GM12878 (cell line): ENCODE data around the gene PLXNC1. TPM values are rescaled to one million over a fixed set of nuclear protein-coding genes. Genes with fewer than 3 reads are reported as not detected.

Source experiments
- ATAC-seq: fragments of 200-7000 bp; cut with Tn5 transposase; 3 replicates; pipeline ENCODE4 v1.9.1; 2020; ENCODE audit warnings: mild to moderate bottlenecking, moderate library complexity
- BruUV-seq: library from RNA; stranded (reverse); fragments of 400-500 nt; replicated peaks from 2 replicates; lab custom pipeline; 2021; lab: Mats Ljungman, UMichigan
- CTCF ChIA-PET: fragments of 300-600 bp; sonication (Branson Sonifier 250); formaldehyde crosslinking; extraction: SDS; loops from one replicate; lab custom pipeline; 2021; ENCODE audit warnings: inconsistent platforms; lab: Yijun Ruan, JAX
- POLR2A ChIA-PET: fragments of 350-600 bp; formaldehyde crosslinking; extraction: SDS; loops from one replicate; lab custom pipeline; 2021; ENCODE audit warnings: inconsistent platforms; lab: Charles Lee
- RAD21 ChIA-PET: fragments of 300-600 bp; sonication (Branson Sonifier 250); formaldehyde crosslinking; loops from one replicate; lab custom pipeline; 2023; ENCODE audit warnings: antibody characterized with exemption; ENCODE audit not compliant: unreplicated experiment; lab: Charles Lee
- SMC1A ChIA-PET: fragments of 300-600 bp; sonication (Branson Sonifier 250); formaldehyde crosslinking; loops from one replicate; lab custom pipeline; 2023; ENCODE audit not compliant: unreplicated experiment, uncharacterized antibody; lab: Charles Lee
- DNase-seq: peaks from one replicate; pipeline ENCODE4 v3.0.0-alpha.2; 2011; ENCODE audit warnings: low read depth, low spot score
- FAIRE-seq: peaks from 3 replicates; lab custom pipeline; 2011; peaks lifted over from hg19 to GRCh38; lab: Jason Lieb, UNC
- H2AFZ ChIP-seq: 2 replicates; pipeline ENCODE4 v1.6.0; 2011; ENCODE audit warnings: low read depth, low read length, control low read depth; ENCODE audit not compliant: control insufficient read depth
- H3K27ac ChIP-seq: 2 replicates; pipeline ENCODE4 v1.5.1; 2011; ENCODE audit warnings: control low read depth; ENCODE audit not compliant: control insufficient read depth, insufficient read depth
- H3K27me3 ChIP-seq, 2 experiments: replicated peaks in 1 of 2; 2 replicates each; pipeline versions ENCODE4 v1.6.0 to v1.6.1; 2011; ENCODE audit warnings: low read length in 1 of 2; ENCODE audit not compliant: control insufficient read depth in 2 of 2, insufficient read depth in 2 of 2
- H3K36me3 ChIP-seq, 2 experiments: 2 replicates each; pipeline ENCODE4 v1.5.1; 2011; ENCODE audit warnings: low read length in 1 of 2; ENCODE audit not compliant: control insufficient read depth in 2 of 2, insufficient read depth in 2 of 2
- H3K4me1 ChIP-seq: 2 replicates; pipeline ENCODE4 v1.6.1; 2011; ENCODE audit warnings: mild to moderate bottlenecking, low read length, moderate library complexity, mixed read lengths; ENCODE audit not compliant: control insufficient read depth, insufficient read depth
- H3K4me2 ChIP-seq: 2 replicates; pipeline ENCODE4 v1.6.0; 2011; ENCODE audit warnings: control low read depth; ENCODE audit not compliant: control insufficient read depth, insufficient read depth
- H3K4me3 ChIP-seq: fragments of 200-600 bp; sonication (generic); 2 replicates; pipeline ENCODE4 v1.5.1; 2016
- H3K79me2 ChIP-seq: 2 replicates; pipeline ENCODE4 v1.6.0; 2011; ENCODE audit warnings: low read length; ENCODE audit not compliant: control insufficient read depth, insufficient read depth
- H3K9ac ChIP-seq: 2 replicates; pipeline ENCODE4 v1.8.0; 2011; ENCODE audit warnings: low read length, control low read depth, mixed read lengths; ENCODE audit not compliant: control insufficient read depth, insufficient read depth
- H3K9me3 ChIP-seq: replicated peaks from 3 replicates; pipeline ENCODE4 v1.5.1; 2011; ENCODE audit warnings: mild to moderate bottlenecking, low read length; ENCODE audit not compliant: control insufficient read depth, insufficient read depth
- H4K20me1 ChIP-seq: 2 replicates; pipeline ENCODE4 v1.6.0; 2011; ENCODE audit not compliant: control insufficient read depth, insufficient read depth
- BCL11A ChIP-seq: IDR thresholded peaks from 2 replicates; pipeline ENCODE4 v1.6.1; 2011; ENCODE audit warnings: low read depth, low read length
- BHLHE40 ChIP-seq, 2 experiments: fragments of 450-650 bp in 1 of 2; IDR thresholded peaks; 2 replicates each; pipeline ENCODE4 v1.6.1; 2011 to 2017; ENCODE audit warnings: low read depth in 2 of 2, borderline replicate concordance in 1 of 2, improper control_type of control experiment in 1 of 2, low read length in 1 of 2, mild to moderate bottlenecking in 1 of 2
- CEBPB ChIP-seq, 2 experiments: fragments of 150-350 bp in 1 of 2; IDR thresholded peaks; 2 replicates each; pipeline ENCODE4 v1.6.1; 2012 to 2014; ENCODE audit warnings: low read depth in 2 of 2, low read length in 2 of 2, borderline replicate concordance in 1 of 2, inconsistent platforms in 1 of 2
- EP300 ChIP-seq, 2 experiments: fragments of 150-350 bp in 1 of 2; IDR thresholded peaks; 2 replicates each; pipeline ENCODE4 v1.6.1; 2011 to 2012; ENCODE audit warnings: low read depth in 2 of 2, low read length in 2 of 2, borderline replicate concordance in 1 of 2, improper control_type of control experiment in 1 of 2, inconsistent platforms in 1 of 2; ENCODE audit not compliant: control insufficient read depth in 1 of 2
- KLF5 ChIP-seq: fragments of 450-650 bp; IDR thresholded peaks from 2 replicates; pipeline ENCODE4 v1.6.1; 2014; ENCODE audit warnings: mild to moderate bottlenecking; ENCODE audit not compliant: partially characterized antibody
- PAX8 ChIP-seq: fragments of 450-650 bp; IDR thresholded peaks from 2 replicates; pipeline ENCODE4 v1.6.1; 2017; ENCODE audit warnings: mild to moderate bottlenecking, moderate library complexity
- RFX5 ChIP-seq: IDR thresholded peaks from 2 replicates; pipeline ENCODE4 v1.6.1; 2011; ENCODE audit warnings: low read depth, low read length, improper control_type of control experiment
- SMC3 ChIP-seq: IDR thresholded peaks from 2 replicates; pipeline ENCODE4 v1.6.1; 2011; ENCODE audit warnings: low read length, improper control_type of control experiment, borderline replicate concordance
- ZNF274 ChIP-seq: IDR thresholded peaks from one replicate; pipeline ENCODE4 v1.8.0; 2011; ENCODE audit not compliant: insufficient read length, insufficient read depth
- whole genome bisulfite sequencing: methylation state at CpG from one replicate; pipeline ENCODE4 v1.1.6; 2016; ENCODE audit warnings: low lambda C conversion rate; ENCODE audit not compliant: insufficient replicate concordance, insufficient coverage; ENCODE audit errors: missing lambda C conversion rate; 5-methylcytosine and 5-hydroxymethylcytosine counted together
- in situ Hi-C: fragments of 300-500 bp; cut with MboI; formaldehyde crosslinking; loops from 9 replicates; pipeline ENCODE4 v1.14.3; 2018; ENCODE audit warnings: mixed read lengths
- intact Hi-C: fragments of 100-400 bp; cut with micrococcal nuclease; formaldehyde crosslinking; loops from one replicate; pipeline ENCODE4 v1.14.2; 2022; ENCODE audit not compliant: unreplicated experiment
- polyA plus RNA-seq, 11 experiments: library from polyadenylated mRNA; depleted of rRNA in 4 of 11; unstranded in 6 of 11; stranded (reverse) in 5 of 11; fragments of >200 nt; fragmentation: Nextera tagmentation in 4 of 11; fragmentation: Illumina TruSeq in 1 of 11; extraction: Ambion mirVana in 4 of 11; extraction: Trizol in 1 of 11; gene quantifications; 1 replicate in 1 of 11; 2 replicates in 10 of 11; pipeline versions ENCODE4 v1.2.1 to v1.2.3, GENCODE V29; 2011 to 2016; ENCODE audit warnings: inconsistent platforms in 2 of 11, missing spikeins in 2 of 11, low read depth in 1 of 11
- total RNA-seq, 4 experiments: library from RNA; depleted of rRNA in 3 of 4; stranded (reverse); fragments of >200 nt in 3 of 4; fragmentation: Illumina TruSeq in 1 of 4; extraction: Trizol in 1 of 4; gene quantifications; 2 replicates each; pipeline versions ENCODE4 v1.2.1 to v1.2.3, GENCODE V29; 2013 to 2021
- TF ChIP-seq, protein P1 (sequence below): fragments of 450-650 bp; formaldehyde crosslinking; IDR thresholded peaks from 2 replicates; pipeline ENCODE4 v1.4.0; 2022; ENCODE audit warnings: mild to moderate bottlenecking, moderate library complexity
- TF ChIP-seq, protein P2 (sequence below), 3 experiments: IDR thresholded peaks in 2 of 3; conservative IDR thresholded peaks in 1 of 3; 2 replicates each; pipeline ENCODE4 v1.5.1; 2011; ENCODE audit warnings: low read depth in 3 of 3, low read length in 3 of 3, mild to moderate bottlenecking in 3 of 3, control low read depth in 2 of 3, moderate library complexity in 2 of 3, inconsistent platforms in 1 of 3, mixed read lengths in 1 of 3; ENCODE audit not compliant: control insufficient read depth in 2 of 3, insufficient read depth in 1 of 3; ENCODE audit errors: extremely low read depth in 1 of 3
- TF ChIP-seq, protein P3 (sequence below): IDR thresholded peaks from 2 replicates; pipeline ENCODE4 v1.6.1; 2012; ENCODE audit warnings: low read depth, low read length, improper control_type of control experiment
- TF ChIP-seq, protein P4 (sequence below): fragments of 450-650 bp; IDR thresholded peaks from 2 replicates; pipeline ENCODE4 v1.6.1; 2017; ENCODE audit warnings: mild to moderate bottlenecking

PLXNC1 gene
- total and polyA plus RNA-seq, 10 of the 15 experiments (the other 5 are each of a cell fraction or from before 2014, with no cell fraction given): 5.2 to 41.2 (median 24.6) TPM

DNA sequence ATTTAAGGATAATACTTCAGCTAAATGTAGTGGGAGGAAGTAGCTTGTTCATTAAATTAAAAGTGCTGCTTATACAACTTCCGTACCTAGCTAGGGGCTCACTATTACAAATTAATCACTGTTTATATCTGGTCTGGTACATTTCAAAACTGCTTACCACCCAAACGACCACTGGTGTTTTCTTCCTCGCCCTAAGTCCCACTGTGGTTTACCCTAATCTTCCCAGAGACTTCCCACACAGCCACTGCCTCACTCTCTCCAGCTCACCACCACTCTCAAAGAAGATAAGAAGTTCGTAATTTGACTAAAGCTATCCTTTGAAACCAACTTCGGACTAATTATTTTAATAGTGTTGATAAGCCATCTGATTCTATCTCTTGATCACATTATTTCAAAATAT lies 62.6 kb downstream of the PLXNC1 start:
- H3K9me3 ChIP-seq: no peaks in the 10 kb centered on the region
- no peak for DNase-seq
- H3K27ac ChIP-seq: no peak overlapping the region
- ATAC-seq: no peak
- H4K20me1 ChIP-seq: no peaks in the 10 kb centered on the region
- 74% methylated on average over 5 of the region's 5 CpGs for WGBS
- H3K9ac ChIP-seq: no peak overlapping the region
- ChIA-PET SMC1A (interaction anchor here (0.6 to 13.0 kb wide), 12 partner anchors 9 to 93 kb away, joined by 3 to 238 read pairs (median 4); partner anchors contain the start of gene PLXNC1), POLR2A (interaction anchor here (0.6 to 1.4 kb wide), 4 partner anchors 10 to 51 kb away, joined by 3 to 8 read pairs (median 5); no protein-coding TSS in a partner anchor), RAD21 (interaction anchor here (0.9 to 5.6 kb wide), 8 partner anchors 10 to 59 kb away, joined by 3 to 40 read pairs (median 4); no protein-coding TSS in a partner anchor), CTCF (interaction anchor here (0.5 to 1.0 kb wide), 4 partner anchors 10 to 33 kb away, joined by 3 to 5 read pairs (median 4); no protein-coding TSS in a partner anchor)
- in situ Hi-C loops (no loop called here), intact Hi-C loops (no loop called here)
- no peak for FAIRE-seq
- peaks cover 29% of the 10 kb centered on the region for H3K4me1 ChIP-seq
- H3K4me3 ChIP-seq: no peak overlapping the region
- peaks cover 4 to 11% of the 10 kb centered on the region in 2 experiments; a peak in 3 of 4 replicates for H3K36me3 ChIP-seq
- H2AFZ ChIP-seq: no peak overlapping the region
- H3K27me3 ChIP-seq: no peaks in the 10 kb centered on the region
- BruUV-seq: no TSS peak
- H3K4me2 ChIP-seq: no peak overlapping the region
- H3K79me2 ChIP-seq: peaks cover 26% of the 10 kb centered on the region
- no peak for TF ChIP-seq PAX8
- TF ChIP-seq, protein P1, sequence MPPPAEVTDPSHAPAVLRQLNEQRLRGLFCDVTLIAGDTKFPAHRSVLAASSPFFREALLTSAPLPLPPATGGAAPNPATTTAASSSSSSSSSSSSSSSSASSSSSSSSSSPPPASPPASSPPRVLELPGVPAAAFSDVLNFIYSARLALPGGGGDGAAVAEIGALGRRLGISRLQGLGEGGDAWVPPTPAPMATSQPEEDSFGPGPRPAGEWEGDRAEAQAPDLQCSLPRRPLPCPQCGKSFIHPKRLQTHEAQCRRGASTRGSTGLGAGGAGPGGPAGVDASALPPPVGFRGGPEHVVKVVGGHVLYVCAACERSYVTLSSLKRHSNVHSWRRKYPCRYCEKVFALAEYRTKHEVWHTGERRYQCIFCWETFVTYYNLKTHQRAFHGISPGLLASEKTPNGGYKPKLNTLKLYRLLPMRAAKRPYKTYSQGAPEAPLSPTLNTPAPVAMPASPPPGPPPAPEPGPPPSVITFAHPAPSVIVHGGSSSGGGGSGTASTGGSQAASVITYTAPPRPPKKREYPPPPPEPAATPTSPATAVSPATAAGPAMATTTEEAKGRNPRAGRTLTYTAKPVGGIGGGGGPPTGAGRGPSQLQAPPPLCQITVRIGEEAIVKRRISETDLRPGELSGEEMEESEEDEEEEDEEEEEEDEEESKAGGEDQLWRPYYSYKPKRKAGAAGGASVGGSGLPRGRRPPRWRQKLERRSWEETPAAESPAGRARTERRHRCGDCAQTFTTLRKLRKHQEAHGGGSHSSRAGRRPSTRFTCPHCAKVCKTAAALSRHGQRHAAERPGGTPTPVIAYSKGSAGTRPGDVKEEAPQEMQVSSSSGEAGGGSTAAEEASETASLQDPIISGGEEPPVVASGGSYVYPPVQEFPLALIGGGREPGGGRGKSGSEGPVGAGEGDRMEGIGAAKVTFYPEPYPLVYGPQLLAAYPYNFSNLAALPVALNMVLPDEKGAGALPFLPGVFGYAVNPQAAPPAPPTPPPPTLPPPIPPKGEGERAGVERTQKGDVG: no peak
- TF ChIP-seq RFX5: no peak
- no peak for TF ChIP-seq BCL11A
- TF ChIP-seq SMC3: no peak
- no peak for TF ChIP-seq CEBPB (IDR thresholded peaks at IDR 0.05; ENCODE audit: borderline replicate concordance in 1 of 2, low read depth in 2 of 2, low read length in 2 of 2)
- no peak for TF ChIP-seq BHLHE40 (IDR thresholded peaks at IDR 0.05; ENCODE audit: borderline replicate concordance in 1 of 2, low read depth in 2 of 2, low read length in 1 of 2)
- no peak for TF ChIP-seq ZNF274
- TF ChIP-seq, protein P2, sequence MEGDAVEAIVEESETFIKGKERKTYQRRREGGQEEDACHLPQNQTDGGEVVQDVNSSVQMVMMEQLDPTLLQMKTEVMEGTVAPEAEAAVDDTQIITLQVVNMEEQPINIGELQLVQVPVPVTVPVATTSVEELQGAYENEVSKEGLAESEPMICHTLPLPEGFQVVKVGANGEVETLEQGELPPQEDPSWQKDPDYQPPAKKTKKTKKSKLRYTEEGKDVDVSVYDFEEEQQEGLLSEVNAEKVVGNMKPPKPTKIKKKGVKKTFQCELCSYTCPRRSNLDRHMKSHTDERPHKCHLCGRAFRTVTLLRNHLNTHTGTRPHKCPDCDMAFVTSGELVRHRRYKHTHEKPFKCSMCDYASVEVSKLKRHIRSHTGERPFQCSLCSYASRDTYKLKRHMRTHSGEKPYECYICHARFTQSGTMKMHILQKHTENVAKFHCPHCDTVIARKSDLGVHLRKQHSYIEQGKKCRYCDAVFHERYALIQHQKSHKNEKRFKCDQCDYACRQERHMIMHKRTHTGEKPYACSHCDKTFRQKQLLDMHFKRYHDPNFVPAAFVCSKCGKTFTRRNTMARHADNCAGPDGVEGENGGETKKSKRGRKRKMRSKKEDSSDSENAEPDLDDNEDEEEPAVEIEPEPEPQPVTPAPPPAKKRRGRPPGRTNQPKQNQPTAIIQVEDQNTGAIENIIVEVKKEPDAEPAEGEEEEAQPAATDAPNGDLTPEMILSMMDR (IDR thresholded peaks at IDR 0.05 in 2 of 3, conservative IDR thresholded peaks at IDR 0.05 in 1 of 3; ENCODE audit: control insufficient read depth in 2 of 3, extremely low read depth in 1 of 3, insufficient read depth in 1 of 3, low read depth in 3 of 3, low read length in 3 of 3): no peak
- TF ChIP-seq, protein P3, sequence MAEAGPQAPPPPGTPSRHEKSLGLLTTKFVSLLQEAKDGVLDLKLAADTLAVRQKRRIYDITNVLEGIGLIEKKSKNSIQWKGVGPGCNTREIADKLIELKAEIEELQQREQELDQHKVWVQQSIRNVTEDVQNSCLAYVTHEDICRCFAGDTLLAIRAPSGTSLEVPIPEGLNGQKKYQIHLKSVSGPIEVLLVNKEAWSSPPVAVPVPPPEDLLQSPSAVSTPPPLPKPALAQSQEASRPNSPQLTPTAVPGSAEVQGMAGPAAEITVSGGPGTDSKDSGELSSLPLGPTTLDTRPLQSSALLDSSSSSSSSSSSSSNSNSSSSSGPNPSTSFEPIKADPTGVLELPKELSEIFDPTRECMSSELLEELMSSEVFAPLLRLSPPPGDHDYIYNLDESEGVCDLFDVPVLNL: no peak
- TF ChIP-seq EP300 (IDR thresholded peaks at IDR 0.05; ENCODE audit: borderline replicate concordance in 1 of 2, control insufficient read depth in 1 of 2, low read depth in 2 of 2, low read length in 2 of 2): no peak
- TF ChIP-seq, protein P4, sequence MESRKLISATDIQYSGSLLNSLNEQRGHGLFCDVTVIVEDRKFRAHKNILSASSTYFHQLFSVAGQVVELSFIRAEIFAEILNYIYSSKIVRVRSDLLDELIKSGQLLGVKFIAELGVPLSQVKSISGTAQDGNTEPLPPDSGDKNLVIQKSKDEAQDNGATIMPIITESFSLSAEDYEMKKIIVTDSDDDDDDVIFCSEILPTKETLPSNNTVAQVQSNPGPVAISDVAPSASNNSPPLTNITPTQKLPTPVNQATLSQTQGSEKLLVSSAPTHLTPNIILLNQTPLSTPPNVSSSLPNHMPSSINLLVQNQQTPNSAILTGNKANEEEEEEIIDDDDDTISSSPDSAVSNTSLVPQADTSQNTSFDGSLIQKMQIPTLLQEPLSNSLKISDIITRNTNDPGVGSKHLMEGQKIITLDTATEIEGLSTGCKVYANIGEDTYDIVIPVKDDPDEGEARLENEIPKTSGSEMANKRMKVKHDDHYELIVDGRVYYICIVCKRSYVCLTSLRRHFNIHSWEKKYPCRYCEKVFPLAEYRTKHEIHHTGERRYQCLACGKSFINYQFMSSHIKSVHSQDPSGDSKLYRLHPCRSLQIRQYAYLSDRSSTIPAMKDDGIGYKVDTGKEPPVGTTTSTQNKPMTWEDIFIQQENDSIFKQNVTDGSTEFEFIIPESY: no peak
- no peak for TF ChIP-seq KLF5
